Gastrocnemius medialis (tissue), 4 donors: ENCODE measurements around the gene ZNRF3. TPM values are rescaled to one million over a fixed set of nuclear protein-coding genes. Genes with fewer than 3 reads are reported as not detected.

ENCODE experiments used
- ATAC-seq, 2 donors: fragments of 150-250 bp; one replicate each; pipeline ENCODE4 v1.9.1; 2016
- DNase-seq, 2 donors: peaks; one replicate each; pipeline ENCODE4 v3.0.0-alpha.2; 2019
- H3K27ac ChIP-seq, 4 donors: fragments of 200-600 bp; sonication (generic); 1 replicate in 1 of 4; 2 replicates in 3 of 4; pipeline ENCODE4 v1.5.1; 2016 to 2018; ENCODE audit warnings: mild to moderate bottlenecking in 2 of 4, moderate library complexity in 1 of 4
- H3K27me3 ChIP-seq, 3 donors: fragments of 200-600 bp; sonication (generic) in 2 of 3; 1 replicate in 1 of 3; 2 replicates in 2 of 3; pipeline versions ENCODE4 v1.5.1 to v1.6.0; 2016 to 2019; ENCODE audit warnings: mild to moderate bottlenecking in 1 of 3, moderate library complexity in 1 of 3
- H3K36me3 ChIP-seq, 2 donors: fragments of 200-600 bp; sonication (generic) in 1 of 2; one replicate each; pipeline ENCODE4 v1.5.1; 2017 to 2018
- H3K4me1 ChIP-seq, 2 donors: fragments of 200-600 bp; sonication (generic) in 1 of 2; one replicate each; pipeline ENCODE4 v1.5.1; 2016 to 2017; ENCODE audit warnings: mild to moderate bottlenecking in 2 of 2
- H3K4me3 ChIP-seq, 4 donors: fragments of 200-600 bp; sonication (generic) in 3 of 4; 1 replicate in 1 of 4; 2 replicates in 3 of 4; pipeline ENCODE4 v1.5.1; 2016 to 2019; ENCODE audit warnings: mild to moderate bottlenecking in 2 of 4
- H3K9me3 ChIP-seq, 3 donors: fragments of 200-600 bp; sonication (generic) in 2 of 3; 1 replicate in 1 of 3; 2 replicates in 2 of 3; pipeline ENCODE4 v1.5.1; 2016 to 2019
- CTCF ChIP-seq, 5 experiments: fragments of 450-650 bp in 3 of 5; fragments of 200-600 bp in 2 of 5; sonication (generic) in 2 of 5; IDR thresholded peaks in 4 of 5; conservative IDR thresholded peaks in 1 of 5; 1 replicate in 4 of 5; 2 replicates in 1 of 5; pipeline ENCODE4 v1.5.1; 2016 to 2019; ENCODE audit warnings: antibody characterized with exemption in 5 of 5, mild to moderate bottlenecking in 3 of 5, moderate library complexity in 3 of 5
- POLR2A ChIP-seq, 2 donors: fragments of 450-650 bp; IDR thresholded peaks; one replicate each; pipeline ENCODE4 v1.6.1; 2017; ENCODE audit warnings: antibody characterized with exemption in 2 of 2, mild to moderate bottlenecking in 2 of 2, moderate library complexity in 2 of 2
- in situ Hi-C, 4 donors: fragments of 200-750 bp; cut with MboI; loops; one replicate each; pipeline versions ENCODE4 v1.15.0 to v1.8.0; 2017; ENCODE audit warnings: low sequenced_read_pairs in 4 of 4
- intact Hi-C: fragments of 100-400 bp; cut with DNase I; formaldehyde crosslinking; loops from one replicate; pipeline ENCODE4 v1.15.1; 2023; ENCODE audit warnings: low total_unique reads
- total RNA-seq, 4 donors: library from RNA; depleted of rRNA; stranded (reverse); fragments of >200 nt; gene quantifications; one replicate each; pipeline versions ENCODE4 v1.1.0 to v1.2.3, GENCODE V29; 2016

Gene ZNRF3
- total RNA-seq, 4 donors from 2014 or later = 7.8 to 19.1 (median 11.1) TPM

- no peaks in the 10 kb centered on the region for H3K9me3 ChIP-seq
- peaks cover 0 to 16% of the 10 kb centered on the region in 2 donors for H3K4me1 ChIP-seq
- no peaks in the 10 kb centered on the region for H3K27me3 ChIP-seq
- H3K27ac ChIP-seq = no peak overlapping the region
- no peaks in the 10 kb centered on the region for H3K36me3 ChIP-seq
- no peak overlapping the region for H3K4me3 ChIP-seq
- in situ Hi-C loops (no loop called here), intact Hi-C loops (no loop called here)
- DNase-seq (no peak), ATAC-seq (peak; percentile 27 to 53)
- no peak for TF ChIP-seq CTCF (IDR thresholded peaks at IDR 0.05 in 4 of 5, conservative IDR thresholded peaks at IDR 0.05 in 1 of 5)
- TF ChIP-seq POLR2A (IDR thresholded peaks at IDR 0.05) = no peak
Observed at GRCh38 chr22:29023172-29023796, 139.9 kb downstream of the ZNRF3 start.

- DNase-seq (no peak), ATAC-seq (no peak)
- Histone ChIP-seq H3K9me3 (no peaks in the 10 kb centered on the region), H3K27me3 (no peaks in the 10 kb centered on the region), H3K4me3 (no peak overlapping the region), H3K36me3 (no peaks in the 10 kb centered on the region), H3K27ac (no peak overlapping the region), H3K4me1 (peaks cover 15 to 24% of the 10 kb centered on the region in 2 donors)
- in situ Hi-C loops = loop anchor here (25.0 kb wide), 1 partner anchor 414 kb away; no protein-coding TSS in a partner anchor
- TF ChIP-seq CTCF (IDR thresholded peaks at IDR 0.05 in 4 of 5, conservative IDR thresholded peaks at IDR 0.05 in 1 of 5) = no peak
- no peak for TF ChIP-seq POLR2A (IDR thresholded peaks at IDR 0.05)
- intact Hi-C loops = no loop called here
Observed at GRCh38 chr22:29026579-29026978, 143.2 kb downstream of the ZNRF3 start.

GRCh38 chr22:29028468-29028867 is 145.1 kb downstream of the ZNRF3 start:
- no peaks in the 10 kb centered on the region for H3K36me3 ChIP-seq
- ATAC-seq (no peak), DNase-seq (no peak)
- no peak for TF ChIP-seq POLR2A (IDR thresholded peaks at IDR 0.05)
- TF ChIP-seq CTCF (IDR thresholded peaks at IDR 0.05 in 4 of 5, conservative IDR thresholded peaks at IDR 0.05 in 1 of 5) = no peak
- H3K27ac ChIP-seq = no peak overlapping the region
- intact Hi-C loops (no loop called here), in situ Hi-C loops (loop anchor here (25.0 kb wide), 1 partner anchor 416 kb away; no protein-coding TSS in a partner anchor)
- H3K4me1 ChIP-seq = peaks cover 20 to 23% of the 10 kb centered on the region in 2 donors
- H3K27me3 ChIP-seq = no peaks in the 10 kb centered on the region
- H3K4me3 ChIP-seq = no peak overlapping the region
- H3K9me3 ChIP-seq = no peaks in the 10 kb centered on the region

- no peaks in the 10 kb centered on the region for H3K36me3 ChIP-seq
- H3K27me3 ChIP-seq = no peaks in the 10 kb centered on the region
- H3K4me1 ChIP-seq = peaks cover 19 to 23% of the 10 kb centered on the region in 2 donors
- DNase-seq (no peak), ATAC-seq (no peak)
- intact Hi-C loops (no loop called here), in situ Hi-C loops (loop anchor here (25.0 kb wide), 1 partner anchor 417 kb away; no protein-coding TSS in a partner anchor)
- peak overlapping the region in 1 of 4 donors; percentile 81 for H3K27ac ChIP-seq
- no peak for TF ChIP-seq POLR2A (IDR thresholded peaks at IDR 0.05)
- TF ChIP-seq CTCF (IDR thresholded peaks at IDR 0.05 in 4 of 5, conservative IDR thresholded peaks at IDR 0.05 in 1 of 5) = no peak
- no peaks in the 10 kb centered on the region for H3K9me3 ChIP-seq
- no peak overlapping the region for H3K4me3 ChIP-seq
Observed at GRCh38 chr22:29029202-29030000, 146.0 kb downstream of the ZNRF3 start.
